ENCODE data around the gene OR5AC2.

The OR5AC2 gene

DNA sequence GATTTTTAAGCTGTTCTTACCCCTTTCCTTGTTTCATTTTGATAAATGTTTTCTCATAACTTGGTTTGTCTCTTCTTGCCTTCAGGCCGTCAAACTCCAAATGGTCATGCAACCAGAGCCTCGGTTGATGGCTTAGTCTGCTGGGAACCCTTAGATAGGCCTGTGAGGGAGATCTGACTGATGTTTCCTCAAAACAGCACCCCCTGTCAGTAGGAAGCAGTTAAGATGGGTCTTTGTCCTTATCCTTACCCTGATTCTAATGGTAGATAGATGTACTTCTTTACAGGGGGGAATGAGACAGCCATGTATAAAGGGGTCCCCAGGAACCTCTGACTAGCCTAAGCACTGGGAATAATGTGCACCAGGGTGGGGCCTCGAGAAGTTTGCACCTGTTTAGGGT, 27.3 kb downstream of the OR5AC2 start:
- in situ Hi-C loops (cut with HindIII; ENCODE audit: low sequenced_read_pairs): no loop called here
- TF ChIP-seq, protein P1, sequence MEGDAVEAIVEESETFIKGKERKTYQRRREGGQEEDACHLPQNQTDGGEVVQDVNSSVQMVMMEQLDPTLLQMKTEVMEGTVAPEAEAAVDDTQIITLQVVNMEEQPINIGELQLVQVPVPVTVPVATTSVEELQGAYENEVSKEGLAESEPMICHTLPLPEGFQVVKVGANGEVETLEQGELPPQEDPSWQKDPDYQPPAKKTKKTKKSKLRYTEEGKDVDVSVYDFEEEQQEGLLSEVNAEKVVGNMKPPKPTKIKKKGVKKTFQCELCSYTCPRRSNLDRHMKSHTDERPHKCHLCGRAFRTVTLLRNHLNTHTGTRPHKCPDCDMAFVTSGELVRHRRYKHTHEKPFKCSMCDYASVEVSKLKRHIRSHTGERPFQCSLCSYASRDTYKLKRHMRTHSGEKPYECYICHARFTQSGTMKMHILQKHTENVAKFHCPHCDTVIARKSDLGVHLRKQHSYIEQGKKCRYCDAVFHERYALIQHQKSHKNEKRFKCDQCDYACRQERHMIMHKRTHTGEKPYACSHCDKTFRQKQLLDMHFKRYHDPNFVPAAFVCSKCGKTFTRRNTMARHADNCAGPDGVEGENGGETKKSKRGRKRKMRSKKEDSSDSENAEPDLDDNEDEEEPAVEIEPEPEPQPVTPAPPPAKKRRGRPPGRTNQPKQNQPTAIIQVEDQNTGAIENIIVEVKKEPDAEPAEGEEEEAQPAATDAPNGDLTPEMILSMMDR (IDR thresholded peaks at IDR 0.05; ENCODE audit: low read depth, low read length): no peak
- DNase-seq (ENCODE audit: low read depth, low spot score): no peak
- no peak overlapping the region for H3K4me3 ChIP-seq (ENCODE audit: low read depth, low read length)

- in situ Hi-C loops (cut with HindIII; ENCODE audit: low sequenced_read_pairs): no loop called here
- TF ChIP-seq, protein P1 (IDR thresholded peaks at IDR 0.05; ENCODE audit: low read depth, low read length): no peak
- no peak for DNase-seq (ENCODE audit: low read depth, low spot score)
- H3K4me3 ChIP-seq (ENCODE audit: low read depth, low read length): no peak overlapping the region
Observed at GRCh38 chr3:98115717-98116116, 28.7 kb downstream of the OR5AC2 start.

DNA sequence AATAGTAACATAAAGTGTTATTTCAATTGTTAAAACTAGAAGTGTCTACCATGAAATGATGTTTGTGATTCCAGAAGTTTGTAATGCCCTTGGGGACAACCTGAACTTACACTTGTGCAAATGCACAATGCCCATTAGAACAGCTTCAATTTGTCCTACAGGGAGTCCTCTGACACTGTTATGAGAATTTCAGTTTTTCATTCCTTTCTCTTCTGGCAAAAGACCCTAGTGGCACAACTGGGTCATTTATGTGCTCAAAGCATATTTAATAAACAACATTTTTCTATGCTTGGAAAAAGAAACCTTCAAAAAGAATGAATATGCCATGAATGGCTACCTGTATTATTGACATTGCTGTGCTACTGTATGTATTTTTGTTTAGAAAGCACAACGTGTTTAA, 43.4 kb downstream of the OR5AC2 start, which contains the start of gene OR5H1:
OR5H1 (plus strand) TSS at position 301 of the 400 bp plus-strand sequence. CDS start 1,977 bp downstream, outside the sequence.
- no peak for DNase-seq (ENCODE audit: low read depth, low spot score)
- in situ Hi-C loops (cut with HindIII; ENCODE audit: low sequenced_read_pairs): no loop called here
- H3K4me3 ChIP-seq (ENCODE audit: low read depth, low read length): no peak within 1 kb of the TSS
- TF ChIP-seq, protein P1 (IDR thresholded peaks at IDR 0.05; ENCODE audit: low read depth, low read length): no peak

- DNase-seq (ENCODE audit: low read depth, low spot score): no peak
- no peak overlapping the region for H3K4me3 ChIP-seq (ENCODE audit: low read depth, low read length)
- in situ Hi-C loops (cut with HindIII; ENCODE audit: low sequenced_read_pairs): no loop called here
- TF ChIP-seq, protein P1 (IDR thresholded peaks at IDR 0.05; ENCODE audit: low read depth, low read length): no peak
Observed at GRCh38 chr3:98136631-98137030, 49.7 kb downstream of the OR5AC2 start.
